OCI-LY7 (cell line): Measurements from ENCODE around the gene ITIH3. TPM values are rescaled to one million over a fixed set of nuclear protein-coding genes. Genes with fewer than 3 reads are reported as not detected.

Experiments
- BruUV-seq: library from RNA; stranded (reverse); fragments of 400-500 nt; replicated peaks from 2 replicates; lab custom pipeline; 2021; lab: Mats Ljungman, UMichigan
- CTCF ChIA-PET: fragments of 300-600 bp; sonication (Branson Sonifier 250); formaldehyde crosslinking; loops from one replicate; lab custom pipeline; 2022; ENCODE audit warnings: antibody characterized with exemption; ENCODE audit not compliant: unreplicated experiment; lab: Charles Lee
- POLR2A ChIA-PET: fragments of 300-600 bp; sonication (Branson Sonifier 250); formaldehyde crosslinking; loops from one replicate; lab custom pipeline; 2022; ENCODE audit warnings: antibody characterized with exemption; lab: Charles Lee
- DNase-seq: peaks from one replicate; pipeline ENCODE4 v3.0.0-alpha.2; 2015; ENCODE audit warnings: low spot score
- H2AFZ ChIP-seq: fragments of 200-600 bp; sonication (generic), shearing (Covaris generic); 2 replicates; pipeline ENCODE4 v1.6.1; 2014; ENCODE audit warnings: mild to moderate bottlenecking, antibody characterized with exemption, low read length, moderate library complexity
- H3K27ac ChIP-seq: fragments of 200-600 bp; sonication (generic); 2 replicates; pipeline ENCODE4 v1.5.1; 2014; ENCODE audit warnings: mixed run types, low read depth, mild to moderate bottlenecking, moderate library complexity, low read length, inconsistent platforms; ENCODE audit not compliant: poor library complexity, severe bottlenecking
- H3K36me3 ChIP-seq: fragments of 200-600 bp; sonication (generic); 2 replicates; pipeline ENCODE4 v1.6.1; 2014; ENCODE audit warnings: mild to moderate bottlenecking, antibody characterized with exemption, low read length, moderate library complexity, mixed read lengths; ENCODE audit not compliant: insufficient read depth
- H3K4me1 ChIP-seq: fragments of 200-600 bp; sonication (generic); 2 replicates; pipeline ENCODE4 v1.5.1; 2014; ENCODE audit warnings: mild to moderate bottlenecking, low read length; ENCODE audit not compliant: insufficient read depth, poor library complexity, severe bottlenecking
- H3K4me2 ChIP-seq: fragments of 200-600 bp; sonication (generic); 2 replicates; pipeline ENCODE4 v1.6.1; 2014; ENCODE audit warnings: mild to moderate bottlenecking, low read length
- H3K4me3 ChIP-seq: fragments of 200-600 bp; sonication (generic); 2 replicates; pipeline ENCODE4 v1.5.1; 2014; ENCODE audit warnings: mild to moderate bottlenecking, low read depth, low read length; ENCODE audit not compliant: poor library complexity, severe bottlenecking
- H3K79me2 ChIP-seq: fragments of 200-600 bp; sonication (generic); 2 replicates; pipeline ENCODE4 v1.6.1; 2016; ENCODE audit warnings: low read depth, mild to moderate bottlenecking, low read length, moderate library complexity, mixed read lengths; ENCODE audit not compliant: insufficient read depth
- H3K9me2 ChIP-seq: fragments of 200-600 bp; sonication (generic); 2 replicates; pipeline ENCODE4 v1.6.1; 2016; ENCODE audit warnings: mild to moderate bottlenecking, low read length, mixed read lengths; ENCODE audit not compliant: insufficient read depth
- H3K9me3 ChIP-seq: fragments of 200-600 bp; sonication (generic); 2 replicates; pipeline ENCODE4 v1.6.1; 2014; ENCODE audit warnings: mild to moderate bottlenecking, mixed run types, low read length, mixed read lengths
- H4K20me1 ChIP-seq: fragments of 200-600 bp; sonication (generic); 2 replicates; pipeline ENCODE4 v1.6.1; 2014; ENCODE audit warnings: mild to moderate bottlenecking, antibody characterized with exemption, low read length, moderate library complexity, mixed read lengths; ENCODE audit not compliant: insufficient read depth
- CTCF ChIP-seq: fragments of 200-600 bp; sonication (generic); conservative IDR thresholded peaks from 2 replicates; pipeline ENCODE4 v1.5.1; 2014; ENCODE audit warnings: mild to moderate bottlenecking, antibody characterized with exemption, low read length, moderate library complexity, mixed read lengths
- EZH2phosphoT487 ChIP-seq: fragments of 200-600 bp; sonication (generic); IDR thresholded peaks from 2 replicates; pipeline ENCODE4 v1.6.1; 2018; ENCODE audit warnings: low read depth, borderline replicate concordance, mild to moderate bottlenecking, mixed run types, antibody characterized with exemption, low read length, moderate library complexity, mixed read lengths
- intact Hi-C: fragments of 100-400 bp; cut with micrococcal nuclease; formaldehyde crosslinking; loops from one replicate; pipeline ENCODE4 v1.10.0; 2022; ENCODE audit not compliant: unreplicated experiment
- total RNA-seq, 2 experiments: library from RNA; depleted of rRNA in 1 of 2; stranded (reverse); fragments of >200 nt in 1 of 2; shearing (Covaris generic) in 1 of 2; gene quantifications; 2 replicates each; pipeline ENCODE4 v1.2.3, GENCODE V29; 2014 to 2022

ITIH3 gene
- total RNA-seq, 2 experiments from 2014 or later, result not detected

- no peak for DNase-seq
- TF ChIP-seq EZH2phosphoT487 (no peak), CTCF (no peak)
- H4K20me1 ChIP-seq, result no peaks in the 10 kb centered on the region
- ChIA-PET CTCF (interaction anchor here (0.5 kb wide), 1 partner anchor 218 kb away, joined by 3 read pairs; no protein-coding TSS in a partner anchor), POLR2A (no interaction called here)
- H3K4me3 ChIP-seq, result no peak overlapping the region
- no TSS peak for BruUV-seq
- H3K36me3 ChIP-seq, result peaks cover 9% of the 10 kb centered on the region; the same call in 1 of the 2 replicates
- no peak overlapping the region for H3K4me2 ChIP-seq
- H3K27ac ChIP-seq, result no peak overlapping the region
- no peaks in the 10 kb centered on the region for H3K9me3 ChIP-seq
- no peak overlapping the region for H2AFZ ChIP-seq
- no peaks in the 10 kb centered on the region for H3K79me2 ChIP-seq
- intact Hi-C loops, result no loop called here
- no peaks in the 10 kb centered on the region for H3K9me2 ChIP-seq
- H3K4me1 ChIP-seq, result no peaks in the 10 kb centered on the region
These were observed 57.8 kb downstream of the ITIH3 start for GRCh38 chr3:52852419-52852818.

GRCh38 chr3:52854013-52854412 is 59.4 kb downstream of the ITIH3 start:
- DNase-seq, result no peak
- intact Hi-C loops, result no loop called here
- Histone ChIP-seq H3K9me2 (no peaks in the 10 kb centered on the region), H2AFZ (no peak overlapping the region), H3K4me2 (no peak overlapping the region), H3K36me3 (peaks cover 9% of the 10 kb centered on the region; the same call in 1 of the 2 replicates), H3K79me2 (no peaks in the 10 kb centered on the region), H3K27ac (no peak overlapping the region), H4K20me1 (no peaks in the 10 kb centered on the region), H3K4me3 (no peak overlapping the region), H3K4me1 (no peaks in the 10 kb centered on the region), H3K9me3 (no peaks in the 10 kb centered on the region)
- POLR2A ChIA-PET, result interaction anchor here (0.7 to 0.9 kb wide), 2 partner anchors 8 to 461 kb away, joined by 3 to 4 read pairs; no protein-coding TSS in a partner anchor
- BruUV-seq, result no TSS peak
- CTCF ChIA-PET, result no interaction called here
- TF ChIP-seq CTCF (no peak), EZH2phosphoT487 (no peak)

GRCh38 chr3:52856666-52857065 is 62.1 kb downstream of the ITIH3 start:
- H3K4me1 ChIP-seq, result no peaks in the 10 kb centered on the region
- H3K36me3 ChIP-seq, result peaks cover 3% of the 10 kb centered on the region; the same call in 1 of the 2 replicates
- H3K27ac ChIP-seq, result no peak overlapping the region
- H3K4me2 ChIP-seq, result no peak overlapping the region
- ChIA-PET POLR2A (interaction anchor here (1.1 to 1.2 kb wide), 2 partner anchors 17 to 75 kb away, joined by 3 read pairs; no protein-coding TSS in a partner anchor), CTCF (no interaction called here)
- no peak overlapping the region for H3K4me3 ChIP-seq
- H2AFZ ChIP-seq, result no peak overlapping the region
- intact Hi-C loops, result no loop called here
- no peaks in the 10 kb centered on the region for H4K20me1 ChIP-seq
- BruUV-seq, result no TSS peak
- H3K9me2 ChIP-seq, result no peaks in the 10 kb centered on the region
- DNase-seq, result no peak
- no peaks in the 10 kb centered on the region for H3K9me3 ChIP-seq
- no peak for TF ChIP-seq EZH2phosphoT487
- TF ChIP-seq CTCF, result no peak
- H3K79me2 ChIP-seq, result no peaks in the 10 kb centered on the region
